AML-193 (cell line): Measurements from ENCODE around the gene TERT.
"Not testable (repeated sequence)": the region's sequence is repeated elsewhere in the genome, so short reads cannot be mapped to it uniquely, and the experiment has no call there.

Source experiments
- DNase-seq, 2 experiments: peaks; one replicate each; lab custom pipeline; 2025; lab: John Stamatoyannopoulos, UW

Gene TERT

DNA sequence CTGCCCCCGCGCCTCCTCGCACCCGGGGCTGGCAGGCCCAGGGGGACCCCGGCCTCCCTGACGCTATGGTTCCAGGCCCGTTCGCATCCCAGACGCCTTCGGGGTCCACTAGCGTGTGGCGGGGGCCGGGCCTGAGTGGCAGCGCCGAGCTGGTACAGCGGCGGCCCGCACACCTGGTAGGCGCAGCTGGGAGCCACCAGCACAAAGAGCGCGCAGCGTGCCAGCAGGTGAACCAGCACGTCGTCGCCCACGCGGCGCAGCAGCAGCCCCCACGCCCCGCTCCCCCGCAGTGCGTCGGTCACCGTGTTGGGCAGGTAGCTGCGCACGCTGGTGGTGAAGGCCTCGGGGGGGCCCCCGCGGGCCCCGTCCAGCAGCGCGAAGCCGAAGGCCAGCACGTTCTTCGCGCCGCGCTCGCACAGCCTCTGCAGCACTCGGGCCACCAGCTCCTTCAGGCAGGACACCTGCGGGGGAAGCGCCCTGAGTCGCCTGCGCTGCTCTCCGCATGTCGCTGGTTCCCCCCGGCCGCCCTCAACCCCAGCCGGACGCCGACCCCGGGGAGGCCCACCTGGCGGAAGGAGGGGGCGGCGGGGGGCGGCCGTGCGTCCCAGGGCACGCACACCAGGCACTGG is 548 bp downstream of the TERT start:
- no peak for DNase-seq

DNA sequence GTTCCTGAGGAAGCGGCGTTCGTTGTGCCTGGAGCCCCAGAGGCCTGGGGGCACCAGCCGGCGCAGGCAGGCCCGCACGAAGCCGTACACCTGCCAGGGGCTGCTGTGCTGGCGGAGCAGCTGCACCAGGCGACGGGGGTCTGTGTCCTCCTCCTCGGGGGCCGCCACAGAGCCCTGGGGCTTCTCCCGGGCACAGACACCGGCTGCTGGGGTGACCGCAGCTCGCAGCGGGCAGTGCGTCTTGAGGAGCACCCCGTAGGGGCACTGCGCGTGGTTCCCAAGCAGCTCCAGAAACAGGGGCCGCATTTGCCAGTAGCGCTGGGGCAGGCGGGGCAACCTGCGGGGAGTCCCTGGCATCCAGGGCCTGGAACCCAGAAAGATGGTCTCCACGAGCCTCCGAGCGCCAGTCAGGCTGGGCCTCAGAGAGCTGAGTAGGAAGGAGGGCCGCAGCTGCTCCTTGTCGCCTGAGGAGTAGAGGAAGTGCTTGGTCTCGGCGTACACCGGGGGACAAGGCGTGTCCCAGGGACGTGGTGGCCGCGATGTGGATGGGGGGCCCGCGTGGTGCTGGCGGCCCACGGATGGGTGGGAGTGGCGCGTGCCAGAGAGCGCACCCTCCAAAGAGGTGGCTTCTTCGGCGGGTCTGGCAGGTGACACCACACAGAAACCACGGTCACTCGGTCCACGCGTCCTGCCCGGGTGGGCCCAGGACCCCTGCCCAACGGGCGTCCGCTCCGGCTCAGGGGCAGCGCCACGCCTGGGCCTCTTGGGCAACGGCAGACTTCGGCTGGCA is 1.3 kb downstream of the TERT start:
- no peak for DNase-seq

DNA sequence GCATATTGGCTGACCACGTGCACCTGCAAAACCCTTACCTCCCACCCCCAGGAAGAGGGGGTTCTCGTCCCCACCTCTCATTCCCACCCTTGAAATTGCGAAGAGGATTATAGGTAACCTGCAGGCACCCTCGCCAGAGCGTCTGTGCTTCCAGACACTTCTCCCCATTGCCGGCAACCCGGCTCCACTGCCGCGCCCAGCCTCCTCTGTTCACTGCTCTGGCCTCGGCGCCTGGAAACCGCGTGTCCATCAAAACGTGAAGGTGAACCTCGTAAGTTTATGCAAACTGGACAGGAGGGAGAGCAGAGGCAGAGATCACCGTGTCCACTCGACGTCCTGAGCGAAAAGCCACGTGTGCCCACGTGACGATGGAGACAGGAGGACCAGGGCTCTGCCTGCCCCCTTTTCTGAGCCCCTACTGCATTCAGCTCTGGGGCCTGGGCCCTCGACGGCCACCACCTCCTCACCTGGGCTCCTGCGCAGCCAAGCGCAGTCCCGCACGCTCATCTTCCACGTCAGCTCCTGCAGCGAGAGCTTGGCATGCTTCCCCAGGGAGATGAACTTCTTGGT is 1.9 kb downstream of the TERT start:
- DNase-seq = no peak

- peak in 1 of 2 experiments; percentile 3 for DNase-seq
Observed at GRCh38 chr5:1292139-1292538, 2.7 kb downstream of the TERT start.

DNA sequence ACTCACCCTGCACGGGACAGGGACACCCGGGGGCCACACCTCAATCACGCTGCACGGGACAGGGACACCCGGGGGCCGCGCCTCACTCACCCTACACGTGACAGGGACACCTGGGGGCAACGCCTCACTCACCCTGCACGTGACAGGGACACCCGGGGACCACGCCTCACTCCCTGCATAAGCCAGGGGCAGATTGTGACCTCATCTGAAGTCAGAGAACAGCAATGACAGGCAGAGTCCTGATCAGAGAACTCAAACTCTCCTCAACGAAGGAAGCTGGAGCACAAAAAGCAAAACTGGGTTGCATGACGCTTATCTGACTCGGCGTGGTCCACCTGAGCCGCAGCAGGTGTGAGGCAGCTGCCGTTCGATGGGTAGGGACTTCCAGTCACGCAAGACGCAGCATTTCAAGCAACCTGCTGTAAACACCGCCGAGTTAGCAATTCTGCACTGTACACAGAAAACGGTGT is 3.2 kb downstream of the TERT start:
- DNase-seq = no peak

DNA sequence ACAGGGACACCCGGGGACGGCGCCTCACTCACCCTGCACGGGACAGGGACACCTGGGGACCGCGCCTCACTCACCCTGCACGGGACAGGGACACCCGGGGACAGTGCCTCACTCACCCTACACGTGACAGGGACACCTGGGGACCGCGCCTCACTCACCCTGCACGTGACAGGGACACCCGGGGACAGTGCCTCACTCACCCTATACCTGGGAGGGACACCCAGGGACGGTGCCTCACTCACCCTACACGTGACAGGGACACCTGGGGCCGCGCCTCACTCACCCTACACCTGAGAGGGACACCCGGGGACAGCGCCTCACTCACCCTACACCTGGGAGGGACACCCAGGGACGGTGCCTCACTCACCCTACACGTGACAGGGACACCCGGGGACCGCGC is 3.9 kb downstream of the TERT start:
- not testable (repeated sequence) for DNase-seq

- not testable (repeated sequence) for DNase-seq
Observed at GRCh38 chr5:1289559-1289958, 5.3 kb downstream of the TERT start.

DNA sequence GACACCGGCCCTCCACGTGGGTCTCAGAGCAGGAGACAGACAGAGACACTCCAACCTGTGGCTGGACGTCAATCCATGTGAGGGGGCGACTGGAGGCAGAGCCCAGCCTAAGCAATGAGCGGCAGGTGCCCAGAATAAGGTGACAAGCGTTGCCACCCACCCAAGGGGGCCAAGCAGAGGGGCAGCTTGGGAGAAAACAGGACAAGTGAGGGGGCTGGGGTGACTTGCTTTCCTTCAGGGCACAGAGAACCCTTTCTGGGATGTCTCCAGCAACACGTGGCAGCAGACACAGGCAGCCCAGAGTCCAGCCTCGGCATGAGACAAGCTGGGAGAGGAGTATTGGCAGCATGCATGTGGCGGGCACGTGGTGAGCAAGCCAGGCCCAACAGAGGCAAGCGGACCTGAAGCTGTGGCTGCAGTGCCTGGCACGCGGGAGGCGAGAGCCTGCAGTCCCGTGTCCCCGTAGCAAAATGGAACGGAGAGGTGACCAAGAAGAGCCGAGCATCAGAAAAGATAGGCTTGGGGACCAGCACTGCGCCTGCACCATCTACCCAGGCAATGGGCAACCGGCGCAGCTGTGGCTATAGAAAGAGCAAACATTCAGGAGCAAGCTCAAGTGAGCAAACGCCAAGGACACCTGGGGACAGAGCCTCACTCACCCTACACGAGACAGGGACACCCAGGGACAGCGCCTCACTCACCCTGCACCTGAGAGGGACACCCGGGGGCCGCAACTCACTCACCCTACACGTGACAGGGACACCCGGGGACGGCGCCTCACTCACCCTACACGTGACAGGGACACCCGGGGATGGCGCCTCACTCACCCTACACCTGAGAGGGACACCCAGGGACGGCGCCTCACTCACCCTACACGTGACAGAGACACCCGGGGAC is 6.2 kb downstream of the TERT start:
- DNase-seq = no peak

GRCh38 chr5:1285883-1286291 is 9.0 kb downstream of the TERT start:
- DNase-seq = no peak

DNA sequence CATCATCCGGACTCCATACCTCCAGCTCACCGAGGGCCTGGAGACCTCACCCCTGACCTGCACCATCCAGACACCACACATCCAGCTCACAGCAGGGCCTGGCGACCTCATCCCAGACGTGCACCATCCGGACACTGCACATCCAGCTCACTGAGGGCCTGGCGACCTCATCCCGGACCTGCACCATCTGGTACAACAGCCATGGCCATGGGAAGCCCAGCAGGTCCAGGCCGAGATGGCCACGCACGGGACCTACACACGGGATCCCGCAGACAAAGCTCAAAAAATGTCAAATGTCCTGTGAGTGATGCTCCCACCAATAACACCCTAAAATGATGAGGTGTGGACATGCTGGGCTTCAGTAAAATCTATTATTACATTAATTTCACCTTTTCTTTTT is 9.7 kb downstream of the TERT start:
- no peak for DNase-seq

DNA sequence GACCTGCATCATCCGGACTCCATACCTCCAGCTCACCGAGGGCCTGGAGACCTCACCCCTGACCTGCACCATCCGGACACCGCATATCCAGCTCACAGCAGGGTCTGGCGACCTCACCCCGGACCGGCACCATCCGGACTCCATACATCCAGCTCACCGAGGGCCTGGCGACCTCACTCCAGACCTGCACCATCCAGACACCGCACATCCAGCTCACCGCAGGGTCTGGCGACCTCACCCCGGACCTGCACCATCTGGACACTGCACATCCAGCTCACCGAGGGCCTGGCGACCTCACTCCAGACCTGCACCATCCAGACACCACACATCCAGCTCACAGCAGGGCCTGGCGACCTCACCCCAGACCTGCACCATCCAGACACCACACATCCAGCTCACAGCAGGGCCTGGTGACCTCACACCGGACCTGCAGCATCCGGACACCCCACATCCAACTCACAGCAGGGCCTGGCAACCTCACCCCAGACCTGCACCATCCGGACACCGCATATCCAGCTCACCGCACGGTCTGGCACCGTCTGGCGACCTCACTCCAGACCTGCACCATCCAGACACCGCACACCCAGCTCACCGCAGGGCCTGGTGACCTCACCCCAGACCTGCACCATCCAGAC is 10.4 kb downstream of the TERT start:
- DNase-seq = not testable (repeated sequence)

- DNase-seq = not testable (repeated sequence)
Observed at GRCh38 chr5:1283729-1284041, 11.2 kb downstream of the TERT start.

DNA sequence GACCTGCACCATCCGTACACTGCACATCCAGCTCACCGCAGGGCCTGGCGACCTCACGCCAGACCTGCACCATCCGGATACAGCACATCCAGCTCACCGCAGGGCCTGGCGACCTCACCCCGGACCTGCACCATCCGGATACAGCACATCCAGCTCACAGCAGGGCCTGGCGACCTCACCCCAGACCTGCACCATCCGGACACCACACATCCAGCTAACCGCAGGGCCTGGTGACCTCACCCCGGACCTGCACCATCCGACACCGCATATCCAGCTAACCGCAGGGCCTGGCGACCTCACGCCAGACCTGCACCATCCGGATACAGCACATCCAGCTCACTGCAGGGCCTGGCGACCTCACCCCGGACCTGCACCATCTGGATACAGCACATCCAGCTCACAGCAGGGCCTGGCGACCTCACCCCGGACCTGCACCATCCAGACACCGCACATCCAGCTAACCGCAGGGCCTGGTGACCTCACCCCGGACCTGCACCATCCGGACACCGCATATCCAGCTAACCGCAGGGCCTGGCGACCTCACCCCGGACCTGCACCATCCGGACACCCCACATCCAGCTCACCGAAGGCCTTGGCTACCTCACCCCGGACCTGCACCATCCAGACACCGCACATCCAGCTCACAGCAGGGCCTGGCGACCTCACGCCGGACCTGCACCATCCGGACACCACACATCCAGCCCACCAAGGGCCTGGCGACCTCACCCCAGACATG is 11.7 kb downstream of the TERT start:
- not testable (repeated sequence) for DNase-seq

DNA sequence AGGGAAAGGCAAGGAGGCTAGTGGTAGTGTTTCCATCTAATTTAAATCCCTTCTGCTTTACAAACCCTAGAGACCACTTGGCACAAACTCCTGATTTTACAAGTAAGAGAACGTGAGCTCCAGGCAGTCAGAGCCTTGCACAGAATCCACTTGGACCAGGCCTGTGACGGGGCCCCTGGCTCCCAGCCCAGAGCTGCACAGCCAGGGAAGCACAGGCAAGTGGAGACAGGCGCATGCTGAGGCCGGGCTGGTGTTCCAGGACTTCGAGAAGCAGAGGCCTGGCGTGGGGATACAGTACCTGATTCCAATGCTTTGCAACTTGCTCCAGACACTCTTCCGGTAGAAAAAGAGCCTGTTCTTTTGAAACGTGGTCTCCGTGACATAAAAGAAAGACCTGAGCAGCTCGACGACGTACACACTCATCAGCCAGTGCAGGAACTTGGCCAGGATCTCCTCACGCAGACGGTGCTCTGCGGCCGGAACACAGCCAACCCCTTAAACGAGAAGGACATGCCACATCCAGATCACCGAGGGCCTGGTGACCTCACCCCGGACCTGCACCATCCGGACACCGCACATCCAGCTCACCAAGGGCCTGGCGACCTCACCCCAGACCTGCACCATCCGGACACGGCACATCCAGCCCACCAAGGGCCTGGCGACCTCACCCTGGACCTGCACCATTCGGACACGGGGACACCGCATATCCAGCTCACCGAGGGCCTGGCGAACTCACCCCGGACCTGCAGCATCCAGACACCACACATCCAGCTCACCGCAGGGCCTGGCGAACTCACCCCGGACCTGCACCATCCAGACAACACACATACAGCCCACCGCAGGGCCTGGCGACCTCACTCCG is 12.5 kb downstream of the TERT start:
- no peak for DNase-seq

DNA sequence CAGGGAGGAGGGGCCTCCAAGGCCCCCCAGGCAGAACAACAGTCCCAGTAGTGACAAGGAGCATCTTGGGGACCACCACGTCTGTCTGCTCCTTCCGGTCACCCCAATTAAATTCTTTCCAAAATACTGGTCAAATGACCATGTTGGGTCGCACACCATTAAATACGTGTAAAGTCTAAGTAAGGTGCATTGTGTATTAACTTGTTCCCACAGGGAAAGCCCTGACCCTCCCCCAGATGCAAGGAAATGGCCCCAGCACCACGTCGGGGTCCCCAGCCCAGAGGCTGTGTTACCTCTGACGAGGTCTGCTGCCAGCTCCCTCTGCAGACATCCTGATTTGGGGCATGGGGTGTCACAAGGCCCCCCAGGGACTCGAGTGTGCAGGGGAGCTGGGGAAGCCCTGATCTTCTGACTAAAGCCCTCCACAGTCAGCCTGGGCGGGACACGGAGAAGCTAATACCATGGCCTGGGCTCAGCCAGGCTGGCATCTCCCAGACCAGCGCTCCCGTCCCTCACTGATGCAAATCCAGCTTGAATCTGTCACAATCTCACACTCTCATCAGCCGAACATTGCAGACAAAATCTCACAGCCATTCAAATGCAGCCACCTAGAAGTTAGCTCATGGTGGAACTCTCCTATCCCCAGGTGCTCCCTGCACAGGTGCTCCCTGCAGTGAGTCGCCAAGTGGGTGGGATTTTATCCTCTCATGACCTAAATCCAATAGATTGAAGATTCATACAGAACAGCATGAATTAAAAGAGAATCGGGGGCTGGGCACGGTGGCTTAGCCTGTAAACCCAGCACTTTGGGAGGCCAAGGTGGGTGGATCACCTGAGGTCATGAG is 13.6 kb downstream of the TERT start:
- no peak for DNase-seq

GRCh38 chr5:1280177-1281037 is 14.5 kb downstream of the TERT start:
- DNase-seq = no peak

DNA sequence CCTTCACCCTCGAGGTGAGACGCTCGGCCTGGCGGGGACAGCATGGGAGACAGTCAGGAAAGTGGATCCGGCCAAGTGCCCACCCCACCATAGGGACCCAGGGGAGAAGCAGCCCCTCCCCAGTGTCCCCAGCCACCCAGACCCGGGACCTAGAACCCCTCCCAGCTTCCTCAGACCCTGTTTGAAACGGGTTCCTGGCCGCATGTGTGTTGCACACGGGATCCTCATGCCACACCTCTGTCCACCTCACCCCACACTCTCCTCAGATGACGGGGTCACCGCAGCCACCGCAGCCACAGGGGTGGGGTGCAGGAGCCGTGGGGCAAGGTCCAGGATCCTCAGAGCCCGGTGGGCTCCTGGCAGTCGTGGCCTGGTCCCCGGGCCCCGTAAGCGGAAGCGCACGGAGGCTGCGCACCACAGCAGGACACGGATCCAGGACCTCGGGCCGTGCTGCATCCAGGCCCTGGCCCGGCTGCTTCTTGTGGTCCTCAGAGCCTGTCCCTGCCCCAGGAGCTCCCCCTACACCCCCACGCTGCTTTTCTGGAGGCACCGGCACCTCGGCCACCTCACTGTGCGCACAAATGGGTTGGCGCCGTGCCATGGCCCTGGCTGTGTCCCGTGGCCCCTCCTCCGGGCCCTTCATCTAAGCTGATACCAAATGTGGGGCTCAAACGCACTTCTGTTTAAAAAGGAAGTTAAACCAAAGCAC is 15.3 kb downstream of the TERT start:
- no peak for DNase-seq
